Measurements from ENCODE around the gene PCA3.

DNA sequence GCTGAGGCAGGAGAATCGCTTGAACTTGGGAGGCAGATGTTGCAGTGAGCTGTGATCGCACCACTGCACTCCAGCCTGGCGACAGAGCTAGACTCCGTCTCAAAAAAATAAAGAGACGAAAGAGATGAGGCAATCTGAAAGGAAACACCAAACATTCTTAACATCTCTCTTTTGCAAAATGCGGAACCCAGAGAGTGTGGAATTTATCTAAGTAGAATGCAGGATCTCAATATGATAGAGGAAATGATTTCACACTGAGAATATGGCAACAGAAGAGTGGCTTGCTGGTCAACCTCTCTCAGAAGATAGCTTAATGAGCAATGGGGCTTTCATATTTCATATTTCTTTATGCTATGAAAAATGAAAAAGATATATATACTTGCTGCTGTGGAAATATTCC is 33.4 kb upstream of the PCA3 start:
- TF ChIP-seq RAD21 (IDR thresholded peaks at IDR 0.05; ENCODE audit: low read depth), result no peak
- TF ChIP-seq, protein P1, sequence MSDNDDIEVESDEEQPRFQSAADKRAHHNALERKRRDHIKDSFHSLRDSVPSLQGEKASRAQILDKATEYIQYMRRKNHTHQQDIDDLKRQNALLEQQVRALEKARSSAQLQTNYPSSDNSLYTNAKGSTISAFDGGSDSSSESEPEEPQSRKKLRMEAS (IDR thresholded peaks at IDR 0.05), result no peak
- TF ChIP-seq EP300 (IDR thresholded peaks at IDR 0.05; ENCODE audit: borderline replicate concordance), result no peak
- TF ChIP-seq CEBPB (IDR thresholded peaks at IDR 0.05), result no peak
- no peak for TF ChIP-seq YY1 (IDR thresholded peaks at IDR 0.05; ENCODE audit: low read depth)
- no peak for TF ChIP-seq FOXM1 (IDR thresholded peaks at IDR 0.05; ENCODE audit: borderline replicate concordance, low read depth)
- TF ChIP-seq TEAD4 (IDR thresholded peaks at IDR 0.05), result no peak
- no peak for TF ChIP-seq NFIC (IDR thresholded peaks at IDR 0.05)
